Measurements from ENCODE around the gene LMF1.
"Not testable (repeated sequence)": the region's sequence is repeated elsewhere in the genome, so short reads cannot be mapped to it uniquely, and the experiment has no call there.

The LMF1 gene

GRCh38 chr16:865026-865425 lies 105.8 kb downstream of the LMF1 start:
- no peak for DNase-seq (ENCODE audit: insufficient read length, low spot score)
- no peak for FAIRE-seq
- no peak for TF ChIP-seq POLR2AphosphoS5 (IDR thresholded peaks at IDR 0.05; ENCODE audit: low read depth, low read length)
- no peak for TF ChIP-seq PAX5 (IDR thresholded peaks at IDR 0.05; ENCODE audit: insufficient read depth, low read length, severe bottlenecking)
- no peak for TF ChIP-seq TAF1 (IDR thresholded peaks at IDR 0.05; ENCODE audit: low read depth, low read length)
- TF ChIP-seq POU2F2 (IDR thresholded peaks at IDR 0.05; ENCODE audit: low read depth, low read length), result no peak
- TF ChIP-seq SPI1 (IDR thresholded peaks at IDR 0.05; ENCODE audit: low read depth, low read length), result no peak
- no peak for TF ChIP-seq POLR2A (IDR thresholded peaks at IDR 0.05; ENCODE audit: low read depth, low read length)

- no peak for TF ChIP-seq TAF1 (IDR thresholded peaks at IDR 0.05; ENCODE audit: low read depth, low read length)
- no peak for TF ChIP-seq PAX5 (IDR thresholded peaks at IDR 0.05; ENCODE audit: insufficient read depth, low read length, severe bottlenecking)
- TF ChIP-seq POLR2A (IDR thresholded peaks at IDR 0.05; ENCODE audit: low read depth, low read length), result no peak
- TF ChIP-seq POU2F2 (IDR thresholded peaks at IDR 0.05; ENCODE audit: low read depth, low read length), result no peak
- no peak for TF ChIP-seq SPI1 (IDR thresholded peaks at IDR 0.05; ENCODE audit: low read depth, low read length)
- TF ChIP-seq POLR2AphosphoS5 (IDR thresholded peaks at IDR 0.05; ENCODE audit: low read depth, low read length), result no peak
- no peak for DNase-seq (ENCODE audit: insufficient read length, low spot score)
These were observed 109.3 kb downstream of the LMF1 start for GRCh38 chr16:861446-861845.

DNA sequence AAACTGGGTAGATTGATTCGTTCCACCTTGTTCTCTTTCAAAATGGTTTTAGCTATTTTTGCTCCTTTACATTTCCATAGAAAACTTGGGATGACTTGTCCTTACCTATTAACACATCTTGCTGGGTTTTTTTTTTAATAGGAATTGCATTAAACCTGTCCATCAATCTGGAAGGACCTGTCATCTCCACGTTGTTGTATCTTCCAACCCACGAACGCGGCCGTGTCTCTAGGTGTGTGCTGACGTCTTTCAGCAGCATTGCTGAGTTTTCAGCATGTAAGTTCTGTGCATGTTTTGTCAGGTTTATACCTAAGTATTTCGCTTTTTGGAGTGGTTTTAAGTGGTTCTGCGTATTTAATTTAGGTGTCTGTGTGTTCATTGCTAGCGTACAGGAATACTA lies 109.9 kb downstream of the LMF1 start:
- TF ChIP-seq POLR2A (IDR thresholded peaks at IDR 0.05; ENCODE audit: low read depth, low read length) (no peak), SPI1 (IDR thresholded peaks at IDR 0.05; ENCODE audit: low read depth, low read length) (no peak)
- no peak for DNase-seq (ENCODE audit: insufficient read length, low spot score)
- no peak for FAIRE-seq

More at GRCh38 chr16:861446-861845, 109.3 kb downstream of the LMF1 start:
- no peak for FAIRE-seq

DNA sequence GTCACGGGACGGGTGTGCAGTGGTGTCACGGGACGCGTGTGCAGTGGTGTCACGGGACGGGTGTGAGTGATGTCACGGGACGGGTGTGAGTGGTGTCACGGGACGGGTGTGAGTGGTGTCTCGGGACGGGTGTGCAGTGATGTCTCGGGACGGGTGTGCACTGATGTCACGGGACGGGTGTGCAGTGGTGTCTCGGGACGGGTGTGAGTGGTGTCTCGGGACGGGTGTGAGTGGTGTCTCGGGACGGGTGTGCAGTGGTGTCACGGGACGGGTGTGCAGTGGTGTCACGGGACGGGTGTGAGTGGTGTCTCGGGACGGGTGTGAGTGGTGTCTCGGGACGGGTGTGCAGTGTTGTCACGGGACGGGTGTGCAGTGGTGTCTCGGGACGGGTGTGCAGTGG lies 111.8 kb downstream of the LMF1 start:
- DNase-seq (ENCODE audit: insufficient read length, low spot score); FAIRE-seq: not testable (repeated sequence)

GRCh38 chr16:858441-858840 lies 112.3 kb downstream of the LMF1 start:
- not testable (repeated sequence) for FAIRE-seq; DNase-seq (ENCODE audit: insufficient read length, low spot score)

DNA sequence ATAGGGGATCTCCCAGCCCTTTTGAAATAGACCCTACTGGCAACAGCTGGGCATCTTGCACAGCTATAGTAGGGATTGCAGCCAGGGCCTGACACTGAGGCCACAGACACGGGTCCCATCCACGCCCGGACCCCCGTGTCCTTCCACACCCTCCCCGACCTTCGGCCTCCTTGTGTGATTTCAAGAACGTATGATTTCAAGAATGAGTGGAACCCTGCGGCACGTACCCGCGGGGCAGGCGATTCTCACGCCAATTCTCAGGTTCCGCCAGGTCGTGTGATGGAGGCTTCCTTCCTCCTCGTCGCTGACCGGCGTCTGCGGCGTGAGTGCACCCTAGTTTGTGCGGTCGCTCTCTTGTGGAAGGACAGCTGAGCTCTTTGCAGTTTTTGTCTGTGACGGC lies 114.0 kb downstream of the LMF1 start:
- DNase-seq (ENCODE audit: insufficient read length, low spot score) (no peak), FAIRE-seq (no peak)
- no peak for TF ChIP-seq SPI1 (IDR thresholded peaks at IDR 0.05; ENCODE audit: low read depth, low read length)
- TF ChIP-seq POLR2A (IDR thresholded peaks at IDR 0.05; ENCODE audit: low read depth, low read length), result no peak
- no peak for TF ChIP-seq POU2F2 (IDR thresholded peaks at IDR 0.05; ENCODE audit: low read depth, low read length)
- TF ChIP-seq POLR2AphosphoS5 (IDR thresholded peaks at IDR 0.05; ENCODE audit: low read depth, low read length), result no peak
- TF ChIP-seq TAF1 (IDR thresholded peaks at IDR 0.05; ENCODE audit: low read depth, low read length), result no peak
- TF ChIP-seq PAX5 (IDR thresholded peaks at IDR 0.05; ENCODE audit: insufficient read depth, low read length, severe bottlenecking), result no peak

DNA sequence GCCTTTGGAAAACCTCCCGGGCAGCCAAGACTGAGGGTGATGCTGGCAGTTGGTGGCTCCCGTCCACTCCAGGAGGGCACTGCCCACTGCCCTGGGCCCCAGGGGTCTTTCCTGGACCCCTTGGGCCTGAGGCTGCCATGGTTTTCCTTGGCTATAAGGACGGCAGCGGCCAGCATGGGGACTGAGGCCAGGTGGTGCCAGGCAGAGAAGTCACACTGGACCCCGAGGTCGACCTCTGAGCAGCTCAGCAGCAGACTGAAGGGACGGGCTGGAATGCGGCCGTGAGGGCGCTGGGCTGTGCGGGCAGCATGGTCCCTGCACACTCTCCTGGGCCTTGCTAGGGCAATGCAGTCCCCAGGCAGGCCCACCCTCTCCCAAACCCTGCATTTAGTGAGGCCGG lies 114.7 kb downstream of the LMF1 start:
- FAIRE-seq, result no peak
- TF ChIP-seq POU2F2 (IDR thresholded peaks at IDR 0.05; ENCODE audit: low read depth, low read length) (no peak), POLR2AphosphoS5 (IDR thresholded peaks at IDR 0.05; ENCODE audit: low read depth, low read length) (no peak), PAX5 (IDR thresholded peaks at IDR 0.05; ENCODE audit: insufficient read depth, low read length, severe bottlenecking) (no peak), TAF1 (IDR thresholded peaks at IDR 0.05; ENCODE audit: low read depth, low read length) (no peak), POLR2A (IDR thresholded peaks at IDR 0.05; ENCODE audit: low read depth, low read length) (no peak), SPI1 (IDR thresholded peaks at IDR 0.05; ENCODE audit: low read depth, low read length) (no peak)

DNA sequence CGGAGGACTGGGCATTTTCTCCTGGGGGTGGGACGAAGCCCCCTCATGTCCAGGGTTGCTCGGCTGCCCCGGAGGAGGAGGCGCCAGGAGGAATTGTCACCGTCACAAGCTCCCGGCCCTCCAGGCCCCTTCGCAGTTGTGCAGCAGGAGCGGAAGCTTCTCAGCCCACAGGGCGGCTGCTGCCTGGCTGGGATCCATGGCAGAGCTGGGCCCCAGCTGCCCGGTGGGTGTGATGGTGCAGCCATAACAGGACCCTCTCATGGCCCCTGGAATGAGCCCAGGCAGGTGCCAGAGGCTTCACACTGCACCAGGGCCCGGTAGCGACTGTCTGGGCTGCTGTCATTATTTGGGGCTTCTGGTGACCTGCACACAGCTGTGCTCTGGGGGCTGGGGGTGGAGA lies 115.3 kb downstream of the LMF1 start:
- FAIRE-seq (no peak), DNase-seq (ENCODE audit: insufficient read length, low spot score) (no peak)
- TF ChIP-seq SPI1 (IDR thresholded peaks at IDR 0.05; ENCODE audit: low read depth, low read length), result no peak
- no peak for TF ChIP-seq POLR2AphosphoS5 (IDR thresholded peaks at IDR 0.05; ENCODE audit: low read depth, low read length)
- TF ChIP-seq POU2F2 (IDR thresholded peaks at IDR 0.05; ENCODE audit: low read depth, low read length), result no peak
- TF ChIP-seq POLR2A (IDR thresholded peaks at IDR 0.05; ENCODE audit: low read depth, low read length), result no peak
- TF ChIP-seq PAX5 (IDR thresholded peaks at IDR 0.05; ENCODE audit: insufficient read depth, low read length, severe bottlenecking), result no peak
- no peak for TF ChIP-seq TAF1 (IDR thresholded peaks at IDR 0.05; ENCODE audit: low read depth, low read length)

More for the DNA sequence above, 114.7 kb downstream of the LMF1 start:
- DNase-seq (ENCODE audit: insufficient read length, low spot score), result no peak

- TF ChIP-seq SPI1 (IDR thresholded peaks at IDR 0.05; ENCODE audit: low read depth, low read length) (no peak), POLR2AphosphoS5 (IDR thresholded peaks at IDR 0.05; ENCODE audit: low read depth, low read length) (no peak), PAX5 (IDR thresholded peaks at IDR 0.05; ENCODE audit: insufficient read depth, low read length, severe bottlenecking) (no peak), TAF1 (IDR thresholded peaks at IDR 0.05; ENCODE audit: low read depth, low read length) (no peak), POU2F2 (IDR thresholded peaks at IDR 0.05; ENCODE audit: low read depth, low read length) (no peak), POLR2A (IDR thresholded peaks at IDR 0.05; ENCODE audit: low read depth, low read length) (no peak)
- no peak for FAIRE-seq
These were observed 115.9 kb downstream of the LMF1 start for GRCh38 chr16:854808-855410.

GRCh38 chr16:853981-854807 lies 116.6 kb downstream of the LMF1 start:
- FAIRE-seq (no peak), DNase-seq (ENCODE audit: insufficient read length, low spot score) (no peak)
- TF ChIP-seq TAF1 (IDR thresholded peaks at IDR 0.05; ENCODE audit: low read depth, low read length) (no peak), PAX5 (IDR thresholded peaks at IDR 0.05; ENCODE audit: insufficient read depth, low read length, severe bottlenecking) (no peak), POLR2A (IDR thresholded peaks at IDR 0.05; ENCODE audit: low read depth, low read length) (no peak), SPI1 (IDR thresholded peaks at IDR 0.05; ENCODE audit: low read depth, low read length) (no peak), POU2F2 (IDR thresholded peaks at IDR 0.05; ENCODE audit: low read depth, low read length) (no peak), POLR2AphosphoS5 (IDR thresholded peaks at IDR 0.05; ENCODE audit: low read depth, low read length) (no peak)

More at GRCh38 chr16:854808-855410, 115.9 kb downstream of the LMF1 start:
- DNase-seq (ENCODE audit: insufficient read length, low spot score), result no peak

Data from GM12891 (cell line).